GM12878 (cell line): ENCODE results near the gene CLSTN2.

Experiments used
- CBX5 ChIP-seq: sonication (generic); IDR thresholded peaks from 2 replicates; pipeline ENCODE4 v1.6.1; 2016; ENCODE audit warnings: low read depth, moderate library complexity, mild to moderate bottlenecking, inconsistent platforms
- CREM ChIP-seq: IDR thresholded peaks from 2 replicates; pipeline ENCODE4 v1.6.1; 2014; ENCODE audit warnings: antibody characterized with exemption, low read depth
- CTCF ChIP-seq, 3 experiments: IDR thresholded peaks in 2 of 3; conservative IDR thresholded peaks in 1 of 3; 2 replicates each; pipeline ENCODE4 v1.5.1; 2011; ENCODE audit warnings: low read depth in 3 of 3, low read length in 3 of 3, mild to moderate bottlenecking in 3 of 3, control low read depth in 2 of 3, moderate library complexity in 2 of 3, inconsistent platforms in 1 of 3, mixed read lengths in 1 of 3; ENCODE audit not compliant: control insufficient read depth in 2 of 3, insufficient read depth in 1 of 3; ENCODE audit errors: extremely low read depth in 1 of 3
- GABPA ChIP-seq: IDR thresholded peaks from 2 replicates; pipeline ENCODE4 v1.6.1; 2014; ENCODE audit warnings: antibody characterized with exemption, low read depth, mild to moderate bottlenecking, inconsistent platforms
- MAX ChIP-seq: IDR thresholded peaks from 2 replicates; pipeline ENCODE4 v1.6.1; 2012; ENCODE audit warnings: low read depth, low read length, improper control_type of control experiment
- RCOR1 ChIP-seq: conservative IDR thresholded peaks from 2 replicates; pipeline ENCODE4 v1.6.1; 2012; ENCODE audit warnings: low read depth, low read length, improper control_type of control experiment

- TF ChIP-seq CTCF (IDR thresholded peaks at IDR 0.05 in 2 of 3, conservative IDR thresholded peaks at IDR 0.05 in 1 of 3; ENCODE audit: control insufficient read depth in 2 of 3, extremely low read depth in 1 of 3, insufficient read depth in 1 of 3, low read depth in 3 of 3, low read length in 3 of 3): no peak
- no peak for TF ChIP-seq MAX
- TF ChIP-seq CREM: no peak
- TF ChIP-seq RCOR1: no peak
- no peak for TF ChIP-seq GABPA
- no peak for TF ChIP-seq CBX5
Observed at GRCh38 chr3:140023616-140024530, 88.9 kb downstream of the CLSTN2 start.
